ENCODE measurements around the gene DUOX1. TPM values are rescaled to one million over a fixed set of nuclear protein-coding genes. Genes with fewer than 3 reads are reported as not detected.

Gene DUOX1
- total RNA-seq, 3 donors from 2014 or later, result 0.80 to 7.2 (median 1.6) TPM

DNA sequence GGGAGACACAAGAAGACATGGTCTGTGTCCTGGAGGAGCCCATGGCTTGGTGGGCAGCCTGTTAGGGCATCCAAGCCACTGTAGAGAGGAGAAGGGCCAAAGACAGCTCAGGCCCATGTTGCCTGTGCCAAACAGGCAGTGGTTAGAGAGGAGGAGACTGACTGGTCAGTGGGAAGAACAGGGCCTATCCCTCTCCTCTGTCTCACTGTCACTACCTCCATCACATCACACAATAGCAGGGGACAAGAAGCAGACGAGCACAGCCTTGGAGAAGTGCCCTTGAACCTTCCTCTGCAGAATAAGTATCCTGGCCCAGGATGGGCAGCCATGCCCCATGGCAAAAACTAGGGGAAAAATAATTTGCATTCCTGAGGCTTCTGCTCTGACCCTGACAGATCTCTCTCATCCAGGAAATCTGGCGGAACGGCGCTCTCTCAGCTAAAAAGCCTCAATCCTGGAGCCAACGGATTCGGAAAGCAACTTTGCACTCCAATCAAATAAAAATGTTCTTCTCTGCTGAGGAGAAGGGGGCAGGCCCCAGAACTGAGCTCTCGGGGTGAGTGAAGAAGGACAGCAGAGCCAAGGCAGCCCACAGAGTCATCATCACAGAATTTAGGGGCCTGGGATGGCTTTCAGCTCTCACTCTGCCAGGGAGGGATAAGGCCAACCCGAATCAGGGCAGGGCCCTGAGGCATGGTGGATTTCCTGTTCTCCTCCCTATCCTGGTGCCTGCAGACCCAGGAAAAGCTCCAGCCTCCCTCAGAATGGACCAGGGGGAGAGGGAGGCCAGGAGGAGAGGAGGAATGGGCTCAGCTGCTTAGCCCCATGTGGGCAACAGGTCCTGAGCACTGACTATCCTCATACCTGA lies 56.3 kb downstream of the DUOX1 start:
- peaks cover 0 to 5% of the 10 kb centered on the region in 2 donors for H3K4me1 ChIP-seq
- no peaks in the 10 kb centered on the region for H3K9me3 ChIP-seq
- no peak for DNase-seq (ENCODE audit: low spot score in 2 of 2)
- H3K36me3 ChIP-seq, result no peaks in the 10 kb centered on the region
- H3K27ac ChIP-seq, result peak overlapping the region; percentile 85 to 94
- H3K27me3 ChIP-seq, result no peaks in the 10 kb centered on the region
- TF ChIP-seq POLR2AphosphoS5 (IDR thresholded peaks at IDR 0.05) (no peak), POLR2A (IDR thresholded peaks at IDR 0.05) (no peak)
- TF ChIP-seq, protein P1, sequence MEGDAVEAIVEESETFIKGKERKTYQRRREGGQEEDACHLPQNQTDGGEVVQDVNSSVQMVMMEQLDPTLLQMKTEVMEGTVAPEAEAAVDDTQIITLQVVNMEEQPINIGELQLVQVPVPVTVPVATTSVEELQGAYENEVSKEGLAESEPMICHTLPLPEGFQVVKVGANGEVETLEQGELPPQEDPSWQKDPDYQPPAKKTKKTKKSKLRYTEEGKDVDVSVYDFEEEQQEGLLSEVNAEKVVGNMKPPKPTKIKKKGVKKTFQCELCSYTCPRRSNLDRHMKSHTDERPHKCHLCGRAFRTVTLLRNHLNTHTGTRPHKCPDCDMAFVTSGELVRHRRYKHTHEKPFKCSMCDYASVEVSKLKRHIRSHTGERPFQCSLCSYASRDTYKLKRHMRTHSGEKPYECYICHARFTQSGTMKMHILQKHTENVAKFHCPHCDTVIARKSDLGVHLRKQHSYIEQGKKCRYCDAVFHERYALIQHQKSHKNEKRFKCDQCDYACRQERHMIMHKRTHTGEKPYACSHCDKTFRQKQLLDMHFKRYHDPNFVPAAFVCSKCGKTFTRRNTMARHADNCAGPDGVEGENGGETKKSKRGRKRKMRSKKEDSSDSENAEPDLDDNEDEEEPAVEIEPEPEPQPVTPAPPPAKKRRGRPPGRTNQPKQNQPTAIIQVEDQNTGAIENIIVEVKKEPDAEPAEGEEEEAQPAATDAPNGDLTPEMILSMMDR (IDR thresholded peaks at IDR 0.05), result no peak
- peak overlapping the region; percentile 63 to 79 (median 75) for H3K4me3 ChIP-seq
- intact Hi-C loops (cut with DNase I; ENCODE audit: low total_unique reads), result no loop called here

DNA sequence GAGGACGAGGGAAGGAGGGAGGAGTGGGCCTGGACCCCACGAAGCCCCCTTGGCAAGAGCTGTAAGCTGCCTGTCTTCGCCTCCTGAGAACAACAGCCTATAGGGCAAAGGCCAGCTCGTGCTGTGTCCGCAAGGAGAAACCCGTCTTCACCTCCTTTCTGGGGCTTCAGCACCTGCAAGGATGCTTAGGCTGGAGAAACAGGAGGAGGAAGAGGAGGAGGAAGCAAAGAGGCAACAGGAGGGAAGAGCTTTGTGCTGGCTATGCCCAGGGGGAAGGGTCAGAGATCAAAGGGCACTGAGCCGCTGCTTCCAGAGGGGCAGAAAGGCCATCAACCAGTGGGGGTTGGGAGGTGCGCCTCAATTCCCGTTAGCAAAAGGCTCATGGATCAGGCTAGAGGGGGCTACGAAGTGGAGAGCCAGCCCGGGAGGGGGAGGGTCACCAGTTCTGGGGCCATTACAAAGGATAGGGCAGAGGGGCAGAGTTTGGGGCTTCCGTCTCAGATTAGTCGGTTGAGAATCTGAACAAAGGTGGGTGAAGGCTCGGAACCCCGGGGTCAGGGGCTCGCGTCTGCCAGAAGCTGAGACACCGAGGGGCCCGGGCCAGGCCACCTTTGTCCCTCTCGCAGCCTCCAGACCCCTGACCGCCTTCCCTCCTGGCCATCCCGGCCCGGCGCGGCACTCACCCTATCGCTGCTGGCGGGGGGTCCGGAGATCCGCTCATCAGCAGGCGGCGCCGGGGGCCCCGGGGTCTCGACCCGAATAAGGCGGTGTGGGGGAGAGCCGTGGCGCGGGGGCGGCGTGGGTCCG lies 57.2 kb downstream of the DUOX1 start:
- Histone ChIP-seq H3K4me1 (peaks cover 0 to 5% of the 10 kb centered on the region in 2 donors), H3K27ac (peak overlapping the region; percentile 85 to 94), H3K27me3 (no peaks in the 10 kb centered on the region), H3K4me3 (peak overlapping the region; percentile 63 to 79 (median 75)), H3K36me3 (no peaks in the 10 kb centered on the region), H3K9me3 (no peaks in the 10 kb centered on the region)
- no peak for DNase-seq (ENCODE audit: low spot score in 2 of 2)
- TF ChIP-seq, protein P1 (IDR thresholded peaks at IDR 0.05), result no peak
- TF ChIP-seq POLR2AphosphoS5 (IDR thresholded peaks at IDR 0.05) (no peak), POLR2A (IDR thresholded peaks at IDR 0.05) (no peak)
- intact Hi-C loops (cut with DNase I; ENCODE audit: low total_unique reads), result no loop called here

DNA sequence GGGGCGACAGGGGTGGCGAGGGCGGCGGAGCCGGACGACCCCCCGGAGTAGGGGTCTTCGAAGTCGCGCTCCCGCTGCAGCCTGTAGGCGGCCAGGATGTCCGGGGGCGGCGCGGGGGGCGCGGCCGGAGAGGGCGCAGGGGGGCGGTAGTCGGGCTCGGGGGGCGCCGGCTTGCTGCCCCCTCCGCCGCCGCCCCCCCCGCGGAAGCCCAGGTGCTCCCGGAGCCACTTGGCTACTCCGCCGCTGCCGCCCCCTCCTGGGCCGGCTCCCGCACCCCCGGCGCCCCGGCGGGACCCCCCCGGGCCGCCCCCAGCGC lies 57.7 kb downstream of the DUOX1 start:
- H3K4me3 ChIP-seq, result peak overlapping the region; percentile 63 to 79 (median 75)
- TF ChIP-seq POLR2AphosphoS5 (IDR thresholded peaks at IDR 0.05) (no peak), POLR2A (IDR thresholded peaks at IDR 0.05) (no peak)
- TF ChIP-seq, protein P1 (IDR thresholded peaks at IDR 0.05), result no peak
- peak overlapping the region; percentile 85 to 94 for H3K27ac ChIP-seq
- intact Hi-C loops (cut with DNase I; ENCODE audit: low total_unique reads), result no loop called here
- H3K4me1 ChIP-seq, result peaks cover 0 to 5% of the 10 kb centered on the region in 2 donors
- no peak for DNase-seq (ENCODE audit: low spot score in 2 of 2)
- no peaks in the 10 kb centered on the region for H3K27me3 ChIP-seq
- no peaks in the 10 kb centered on the region for H3K9me3 ChIP-seq
- H3K36me3 ChIP-seq, result no peaks in the 10 kb centered on the region

DNA sequence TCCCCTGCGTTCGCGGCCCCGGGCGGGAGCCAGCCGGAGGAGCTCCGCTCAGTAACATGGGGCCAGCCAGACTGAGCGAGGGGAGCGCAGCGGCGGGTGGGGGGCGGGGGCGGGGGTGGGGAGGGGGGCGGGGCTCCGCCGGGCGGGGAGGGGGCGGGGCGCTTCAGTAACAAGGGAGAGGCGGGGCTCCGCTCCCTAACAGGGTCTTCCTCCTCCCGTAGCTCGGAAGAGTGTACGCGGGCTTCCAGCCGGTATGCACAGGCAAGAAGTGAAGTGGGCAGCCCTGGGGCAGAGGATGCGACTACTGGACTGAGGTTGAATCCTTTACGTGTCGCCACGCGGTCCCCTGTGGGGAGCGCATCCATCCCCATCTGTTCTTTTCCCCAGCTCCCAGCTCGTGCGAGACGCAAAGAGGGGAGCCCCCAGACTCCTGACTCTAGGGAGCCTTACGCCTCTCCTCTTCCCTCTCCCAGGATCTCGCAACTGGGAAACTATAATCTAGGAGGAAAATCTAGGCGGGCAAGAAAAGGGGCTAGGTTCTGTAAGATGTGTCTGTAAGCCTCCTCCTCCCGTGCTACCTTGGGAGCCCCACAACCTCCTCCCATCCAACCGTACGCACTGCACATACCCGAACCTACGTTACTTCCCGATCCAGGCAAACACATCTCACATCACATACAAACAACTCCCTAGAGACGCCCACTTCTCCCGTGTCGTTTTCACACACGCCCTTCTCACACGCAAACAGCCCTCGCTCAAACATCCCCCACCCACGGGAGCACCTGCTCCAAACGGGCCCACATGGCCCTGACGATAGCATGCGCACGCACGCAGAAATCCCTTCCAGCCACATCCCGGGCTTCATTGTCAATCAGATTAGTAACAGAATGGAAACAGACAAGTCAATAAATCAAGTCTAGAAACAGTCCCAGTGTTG lies 58.4 kb downstream of the DUOX1 start, which contains the start of gene SHF:
SHF (minus strand) TSS at position 73 of the 937 bp plus-strand sequence; CDS start at position 58, 15 bp downstream.
- Histone ChIP-seq H3K27ac (peak within 1 kb of the TSS; percentile 85 to 94), H3K4me3 (peak within 1 kb of the TSS; percentile 63 to 79 (median 75)), H3K27me3 (no peaks in the 10 kb centered on the region), H3K4me1 (peaks cover 0 to 5% of the 10 kb centered on the region in 2 donors), H3K36me3 (no peaks in the 10 kb centered on the region), H3K9me3 (no peaks in the 10 kb centered on the region)
- intact Hi-C loops (cut with DNase I; ENCODE audit: low total_unique reads), result no loop called here
- DNase-seq (ENCODE audit: low spot score in 2 of 2), result peak in 1 of 2 donors; percentile 63
- peak in 1 of 3 donors; percentile 28 for TF ChIP-seq POLR2AphosphoS5 (IDR thresholded peaks at IDR 0.05)
- TF ChIP-seq, protein P1 (IDR thresholded peaks at IDR 0.05), result no peak
- no peak for TF ChIP-seq POLR2A (IDR thresholded peaks at IDR 0.05)
